Fibroblast of skin of right quadriceps (primary cell): ENCODE results near the gene MFAP3.
"Not testable (repeated sequence)": the region's sequence is repeated elsewhere in the genome, so short reads cannot be mapped to it uniquely, and the experiment has no call there.

ENCODE experiments used
- DNase-seq: peaks from one replicate; pipeline ENCODE4 v3.0.0-alpha.2; 2013

Gene MFAP3

DNA sequence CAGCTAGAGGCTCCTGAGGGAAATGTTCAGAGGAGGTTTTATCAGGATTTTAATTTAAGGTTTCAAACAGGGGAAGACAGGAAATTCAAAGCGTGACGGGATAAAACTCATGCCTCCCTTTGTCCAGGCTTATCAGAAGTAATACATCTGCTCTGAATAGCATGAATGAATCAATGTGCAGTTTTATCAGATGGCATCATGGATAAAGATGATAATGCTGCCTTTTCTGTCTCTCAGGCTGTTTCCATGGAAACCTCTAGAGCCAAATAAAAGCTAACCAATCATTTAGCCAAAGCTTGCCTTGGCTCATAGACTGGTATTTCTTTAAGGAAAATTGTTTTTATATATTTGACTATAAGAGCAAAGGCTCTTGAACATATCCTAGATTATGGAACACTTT is 16.4 kb downstream of the MFAP3 start:
- no peak for DNase-seq

DNA sequence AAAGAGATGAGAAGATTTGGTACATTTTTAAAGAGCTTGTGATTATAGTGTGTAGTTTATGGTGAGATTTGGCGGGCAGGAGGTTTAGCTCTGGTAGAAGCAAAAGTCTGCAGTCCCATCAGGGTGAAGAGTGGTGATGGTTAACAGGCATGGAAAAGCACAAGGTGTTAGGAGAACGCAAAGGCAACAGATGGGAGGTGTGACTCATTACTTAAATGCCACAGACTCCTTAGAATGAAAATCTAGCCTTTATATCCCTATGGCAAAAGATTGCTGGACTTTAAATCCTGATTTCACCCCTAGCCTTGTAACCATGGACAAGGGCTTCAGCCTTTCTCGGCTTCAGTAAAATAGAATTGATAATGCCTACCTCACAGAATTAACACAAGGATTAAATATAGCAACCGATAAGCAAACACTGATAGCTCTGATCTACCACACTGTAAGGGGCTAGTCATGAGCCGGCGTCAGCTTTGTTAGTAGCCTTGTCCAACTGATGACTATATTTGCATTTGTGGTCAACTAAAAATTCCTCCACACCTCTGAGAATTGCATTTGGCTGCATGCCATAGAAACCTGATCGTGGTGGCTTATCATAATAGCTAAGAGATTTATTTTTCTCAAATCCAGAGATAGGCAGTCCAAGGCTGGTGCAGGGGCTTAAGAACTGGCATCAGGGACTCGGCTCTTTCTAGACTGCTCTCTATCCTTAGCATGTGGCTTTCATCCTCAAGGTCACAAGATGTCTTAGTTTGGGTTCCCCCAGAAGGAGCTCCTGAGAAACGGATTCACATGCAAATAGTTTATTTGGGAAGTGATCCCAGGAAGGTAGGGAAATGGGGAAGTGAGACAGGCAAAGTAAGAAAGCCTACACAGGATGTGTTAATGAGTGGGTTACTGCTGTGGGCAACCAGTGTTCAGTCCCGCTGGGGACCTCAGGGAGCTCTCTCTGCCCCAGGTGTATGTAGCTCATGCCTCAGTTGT is 19.6 kb downstream of the MFAP3 start:
- peak; percentile 29 for DNase-seq

DNA sequence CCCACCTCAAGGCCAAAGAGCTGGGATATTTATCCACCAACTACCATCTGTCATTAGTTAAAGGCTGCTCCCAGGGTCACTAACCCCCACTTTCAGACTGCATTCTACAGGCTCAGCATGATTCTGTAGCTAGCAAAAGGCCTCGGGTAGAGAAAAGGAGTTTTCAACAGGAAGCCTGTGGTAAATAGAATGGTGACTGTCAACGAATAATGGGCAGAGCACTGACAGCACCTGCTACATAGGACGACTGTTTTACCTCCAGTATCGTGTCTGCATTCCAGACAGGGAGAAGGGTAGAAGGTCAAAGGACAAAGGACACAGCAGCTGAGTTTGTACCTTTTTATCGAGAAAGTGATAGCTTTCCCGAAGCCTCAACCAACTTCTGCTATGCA is 20.3 kb downstream of the MFAP3 start:
- no peak for DNase-seq

DNA sequence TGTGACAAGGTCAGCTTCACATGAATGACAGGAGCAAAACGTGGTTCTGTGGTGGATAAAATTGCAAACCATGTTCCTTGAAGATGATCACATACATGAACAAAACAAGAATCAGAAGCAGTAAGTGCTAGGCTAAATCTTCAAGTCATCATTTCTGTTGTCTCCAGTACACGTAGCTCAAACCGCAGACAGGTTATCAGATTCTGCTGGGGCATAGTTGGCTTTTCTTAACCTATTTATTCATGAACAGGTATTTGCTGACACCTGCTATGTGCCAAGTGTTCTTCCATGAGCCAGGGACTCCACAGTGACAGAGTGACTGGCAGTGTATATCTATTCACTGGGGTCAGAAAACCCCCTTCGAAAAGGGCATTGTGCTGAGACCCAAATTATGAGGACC is 20.8 kb downstream of the MFAP3 start:
- no peak for DNase-seq

DNA sequence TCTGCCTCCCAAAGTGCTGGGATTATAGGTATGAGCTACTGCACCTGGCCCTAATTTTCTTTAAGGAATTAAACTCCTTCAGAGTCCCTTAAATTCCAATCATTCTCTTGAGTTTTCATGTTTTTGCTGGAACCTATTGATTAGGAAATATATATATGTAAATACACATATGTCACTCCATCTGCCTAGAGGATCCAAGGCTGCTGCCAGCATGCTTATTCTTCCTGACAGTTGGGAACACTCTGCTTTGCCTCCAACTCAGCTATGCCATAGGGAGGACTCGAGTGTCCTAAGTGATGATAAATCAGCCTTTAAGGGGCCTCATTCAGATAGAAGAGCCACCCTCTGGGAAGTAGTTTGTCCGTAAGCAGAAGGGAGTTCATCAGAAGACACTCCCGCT is 21.8 kb downstream of the MFAP3 start:
- no peak for DNase-seq

DNA sequence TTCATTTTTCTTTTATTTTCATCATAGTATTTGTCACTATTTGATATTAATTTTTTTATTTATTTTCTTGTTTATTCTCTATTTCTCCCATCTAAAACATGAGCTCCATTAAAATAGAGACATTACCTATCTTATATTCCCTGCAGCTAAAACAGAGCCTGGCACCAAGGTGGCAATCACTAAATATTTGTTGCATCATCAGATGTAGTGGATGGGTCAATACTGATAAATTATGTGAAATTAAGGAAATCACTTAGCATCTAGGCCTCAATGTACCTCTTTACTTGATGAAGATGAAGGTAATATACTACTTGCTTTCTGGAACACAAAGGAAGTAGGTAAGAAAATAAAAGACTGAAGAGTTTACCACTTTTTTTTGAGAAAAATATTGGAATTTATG is 24.6 kb downstream of the MFAP3 start:
- DNase-seq: no peak

DNA sequence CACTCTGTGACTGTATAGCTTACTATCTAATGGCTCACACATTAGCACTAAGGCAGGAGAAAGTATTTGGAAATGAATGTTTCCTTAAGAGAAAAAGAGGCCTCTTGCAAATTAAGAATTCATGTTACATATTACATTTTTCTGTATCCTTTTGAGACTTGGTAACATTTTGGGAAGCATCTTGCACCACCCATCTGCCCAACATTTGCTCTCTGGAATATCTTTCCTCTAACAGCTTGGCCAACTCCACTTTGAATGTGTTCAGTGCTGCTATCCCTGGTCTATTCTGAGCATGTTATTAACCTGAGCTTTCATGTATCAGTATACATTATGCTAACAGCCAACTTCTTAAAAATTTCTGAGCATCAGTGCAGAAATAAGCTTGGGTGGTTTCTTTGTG is 27.2 kb downstream of the MFAP3 start:
- no peak for DNase-seq

DNA sequence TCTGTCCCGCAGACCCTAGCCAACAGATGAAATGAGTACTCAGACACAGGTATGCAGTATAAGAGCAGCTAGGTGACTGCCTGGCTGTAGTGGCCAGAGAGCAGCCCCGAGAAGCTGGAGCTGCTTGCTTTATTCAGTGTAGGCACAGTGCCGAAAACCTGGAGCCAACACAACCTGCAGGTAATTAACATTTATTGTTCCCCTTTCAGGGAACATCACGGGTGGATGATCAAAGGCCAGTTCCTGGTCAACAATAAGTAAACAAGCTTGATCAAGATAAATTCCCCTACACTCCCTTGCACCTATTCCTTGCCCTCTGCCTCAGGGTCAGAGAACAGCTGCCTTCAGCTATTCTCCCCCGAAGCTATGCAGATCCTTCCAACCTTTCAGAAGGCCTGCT is 31.1 kb downstream of the MFAP3 start:
- DNase-seq: not testable (repeated sequence)

DNA sequence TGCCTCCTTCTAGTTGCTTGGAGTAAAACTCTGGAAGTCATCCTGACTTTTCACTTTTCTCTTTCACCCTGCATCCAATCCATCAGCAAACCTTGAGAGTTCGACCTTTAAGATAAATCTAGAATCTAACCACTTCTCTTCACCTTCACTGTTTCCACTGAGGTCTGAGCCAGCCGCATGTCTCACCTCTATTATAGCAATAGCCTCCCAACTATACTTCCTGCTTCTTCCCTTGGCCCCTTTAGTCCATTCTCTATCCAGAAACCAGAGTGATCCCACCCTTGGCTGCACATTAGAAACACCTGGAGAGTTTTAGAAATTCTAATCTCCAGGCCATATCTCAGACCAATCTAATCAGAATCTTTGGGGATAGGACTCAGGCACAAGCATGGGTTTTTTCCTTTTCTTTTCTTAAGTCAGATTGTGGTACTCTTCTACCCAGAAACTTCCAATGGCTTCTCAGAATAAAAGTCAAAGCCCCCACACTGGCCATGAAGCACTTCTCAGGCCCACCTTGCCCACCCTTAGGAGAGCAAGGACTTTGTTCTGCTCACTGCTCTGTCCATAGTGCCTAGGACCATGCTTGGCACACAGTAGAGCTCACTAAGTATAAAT is 33.1 kb downstream of the MFAP3 start:
- DNase-seq: no peak

DNA sequence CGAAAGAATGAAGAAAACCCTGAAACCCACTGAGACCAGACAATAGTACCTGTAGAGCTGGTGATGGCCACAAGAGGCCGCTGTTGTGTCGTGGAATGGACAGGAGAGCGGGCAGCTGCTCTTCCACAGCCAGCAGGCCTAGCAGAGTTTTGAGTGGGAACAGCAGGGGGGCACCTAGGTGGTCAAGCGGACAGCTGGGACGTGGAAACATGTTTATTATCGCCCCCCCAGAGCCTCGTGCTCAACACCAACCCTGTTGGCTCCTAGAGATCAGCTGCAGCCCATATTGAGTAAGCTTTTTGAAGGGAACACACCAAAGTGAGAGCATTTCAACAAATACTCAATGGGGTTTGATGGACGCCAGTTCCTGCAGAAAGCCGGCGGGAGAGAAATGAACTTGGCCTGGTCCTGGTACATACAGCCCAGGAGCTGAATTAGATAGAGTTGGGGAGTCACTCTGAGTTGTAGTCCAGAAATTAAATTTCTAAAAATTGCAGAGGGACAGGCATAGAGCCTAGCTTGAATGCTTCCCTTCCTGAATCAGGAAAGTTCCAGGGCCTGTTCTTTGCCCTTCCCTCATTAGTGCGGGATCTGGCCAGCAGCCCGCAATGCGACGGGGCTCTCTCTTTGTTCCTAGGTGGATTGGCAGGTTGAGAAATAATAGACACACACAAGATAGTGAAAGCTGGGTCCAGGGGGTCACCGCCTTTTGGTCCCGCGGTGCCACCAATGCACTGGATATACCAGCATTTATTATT is 33.8 kb downstream of the MFAP3 start:
- DNase-seq: peak; percentile 63

DNA sequence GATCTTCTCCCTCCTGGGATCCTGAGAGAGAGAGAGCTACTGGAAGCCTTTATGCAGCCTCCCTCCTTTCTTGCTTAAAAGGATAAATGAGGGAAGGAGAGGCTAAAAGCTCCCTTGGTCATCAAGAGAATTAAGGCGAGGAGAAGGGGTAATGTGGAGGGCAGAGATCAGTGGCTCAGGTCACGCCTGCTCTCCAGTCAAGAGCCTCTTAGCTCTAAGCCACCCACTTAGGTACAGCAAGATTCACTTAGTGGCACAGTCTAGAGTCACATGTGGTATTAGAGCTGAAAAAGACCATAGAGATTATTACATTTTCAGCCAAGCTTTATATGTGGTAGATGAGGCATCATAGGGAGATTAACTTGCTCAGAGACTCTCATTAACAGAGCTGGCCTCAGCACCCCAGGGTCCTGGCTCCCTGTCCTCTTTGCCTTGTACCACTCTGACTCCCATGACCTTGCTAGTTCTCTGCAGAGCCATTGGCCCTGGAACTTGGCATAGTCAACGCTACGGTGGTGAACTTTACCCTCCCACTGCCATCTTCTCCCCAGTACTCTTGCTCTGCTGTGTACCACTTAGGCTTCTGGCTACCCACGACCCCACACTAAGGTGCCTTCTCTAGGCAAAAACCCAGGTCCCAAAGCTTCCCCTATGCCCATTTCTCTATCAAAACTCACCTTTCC is 37.6 kb downstream of the MFAP3 start:
- no peak for DNase-seq

DNA sequence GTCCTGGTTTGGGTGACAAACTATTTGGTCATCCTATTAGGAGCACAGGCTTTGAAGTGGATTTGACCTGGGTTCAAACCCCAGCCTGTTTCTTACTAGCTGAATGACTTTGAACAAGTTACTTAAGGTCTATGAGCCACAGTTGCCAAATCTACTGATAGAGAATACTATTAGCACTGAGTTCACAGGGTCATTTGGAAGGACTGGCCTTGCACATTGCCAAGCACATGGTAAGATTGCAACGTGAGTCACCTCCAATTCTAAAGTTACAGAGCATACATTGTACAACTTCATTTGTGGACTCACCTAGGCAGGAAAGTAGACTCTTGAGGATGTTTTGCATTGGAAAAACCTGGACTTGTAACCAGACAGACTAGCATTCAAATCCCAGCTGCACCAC is 38.9 kb downstream of the MFAP3 start:
- peak; percentile 7 for DNase-seq

DNA sequence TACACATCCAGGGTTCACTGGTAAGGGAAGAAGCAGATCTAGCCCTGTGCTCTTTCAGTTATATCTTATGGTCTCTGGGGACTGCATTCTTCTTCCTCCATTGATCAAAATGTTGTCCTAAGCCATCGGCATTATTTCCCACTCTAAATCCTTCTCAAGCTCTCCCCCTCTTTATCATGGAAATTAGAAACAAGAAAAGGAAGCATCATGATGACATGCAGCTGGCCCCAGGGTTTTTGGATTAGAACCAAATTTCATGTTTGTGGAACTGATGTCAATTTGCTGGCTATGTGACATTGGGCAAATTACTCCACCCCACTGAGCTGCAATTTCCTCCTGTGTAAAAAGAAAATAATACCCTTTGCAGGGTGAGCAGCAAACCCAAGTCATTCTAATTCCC is 39.5 kb downstream of the MFAP3 start:
- no peak for DNase-seq

DNA sequence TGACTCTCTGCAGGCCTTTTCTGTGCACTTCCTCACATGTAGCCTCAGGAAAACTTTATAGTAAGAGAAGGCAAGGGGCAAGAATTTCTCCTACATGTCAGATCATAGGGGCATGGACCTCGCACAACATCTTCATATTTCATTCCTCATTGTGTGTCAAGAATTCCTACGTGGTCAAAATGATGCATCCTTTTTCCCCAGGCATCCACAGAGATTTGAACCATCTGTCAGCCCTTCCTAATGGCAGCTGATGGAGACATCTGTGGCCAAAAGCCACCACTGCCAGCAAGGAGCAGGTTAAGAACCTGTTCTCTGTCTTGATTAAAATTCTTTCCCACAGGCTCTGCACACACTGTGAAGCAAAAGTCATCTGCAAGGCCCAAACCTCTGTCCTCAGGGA is 42.5 kb downstream of the MFAP3 start:
- no peak for DNase-seq

DNA sequence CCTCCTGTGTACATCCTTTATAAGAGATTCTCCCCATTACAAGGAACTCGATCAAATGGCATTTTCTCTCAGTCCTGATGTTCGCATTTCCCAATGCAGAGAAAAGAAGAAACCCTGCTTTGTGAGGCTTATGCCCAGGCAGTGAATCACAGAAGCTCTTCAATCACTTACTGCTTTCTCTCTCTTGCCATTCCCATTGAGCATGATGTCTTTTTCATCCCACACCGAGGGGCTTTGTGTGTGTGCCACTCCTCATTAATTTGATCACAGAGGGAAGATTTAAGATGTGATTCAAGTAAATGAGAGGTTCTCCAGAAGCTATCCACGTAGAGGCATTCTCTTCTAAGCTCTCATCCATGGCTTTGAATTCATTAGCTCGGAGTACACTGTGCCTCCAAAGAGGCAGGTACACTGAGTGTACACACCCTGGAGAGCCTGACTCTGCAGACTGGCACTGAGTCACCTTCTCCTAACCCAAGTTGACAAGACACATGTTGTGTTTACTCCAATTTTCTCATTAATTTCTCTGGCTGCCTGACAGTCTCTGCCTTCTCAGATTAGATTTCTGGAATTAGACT is 45.4 kb downstream of the MFAP3 start:
- DNase-seq: no peak

DNA sequence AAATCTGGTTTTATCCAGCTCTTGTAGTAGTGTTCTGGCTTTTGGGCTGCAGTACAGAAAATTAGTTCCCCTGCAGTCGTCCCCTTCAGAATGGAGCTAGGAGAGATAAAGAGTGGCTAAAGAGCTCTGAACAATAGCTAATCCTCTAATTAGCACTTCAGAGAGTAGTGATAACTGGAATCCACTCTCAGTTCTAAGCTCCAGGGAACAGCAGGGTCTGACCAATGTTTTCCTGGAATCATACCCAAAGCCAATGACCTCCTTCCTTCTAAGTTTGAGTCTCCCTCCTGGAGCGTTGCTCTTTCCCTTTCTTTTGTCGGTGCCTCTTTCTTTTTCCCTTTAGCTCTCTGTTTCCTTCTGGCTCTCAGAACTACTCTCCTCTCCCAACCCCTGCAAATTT is 47.4 kb downstream of the MFAP3 start:
- no peak for DNase-seq

DNA sequence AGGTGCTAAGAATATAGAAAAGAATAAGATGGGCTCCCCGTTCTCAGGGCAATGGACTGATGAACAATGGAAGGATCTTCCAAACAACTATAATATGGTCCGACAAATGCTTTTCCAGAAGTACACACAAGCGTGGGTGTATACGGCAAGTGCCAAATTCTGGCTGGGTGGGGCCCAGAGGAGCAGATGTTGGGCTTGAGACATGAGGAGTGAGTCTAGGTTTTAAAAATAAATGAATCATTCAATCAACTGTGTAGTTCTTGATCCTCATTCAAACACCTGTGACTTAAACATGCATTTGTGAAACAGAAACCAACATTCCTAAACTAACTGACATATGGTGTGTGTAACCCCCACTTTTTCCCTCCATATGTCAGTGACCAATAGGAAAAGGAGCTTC is 47.9 kb downstream of the MFAP3 start:
- peak; percentile 10 for DNase-seq

DNA sequence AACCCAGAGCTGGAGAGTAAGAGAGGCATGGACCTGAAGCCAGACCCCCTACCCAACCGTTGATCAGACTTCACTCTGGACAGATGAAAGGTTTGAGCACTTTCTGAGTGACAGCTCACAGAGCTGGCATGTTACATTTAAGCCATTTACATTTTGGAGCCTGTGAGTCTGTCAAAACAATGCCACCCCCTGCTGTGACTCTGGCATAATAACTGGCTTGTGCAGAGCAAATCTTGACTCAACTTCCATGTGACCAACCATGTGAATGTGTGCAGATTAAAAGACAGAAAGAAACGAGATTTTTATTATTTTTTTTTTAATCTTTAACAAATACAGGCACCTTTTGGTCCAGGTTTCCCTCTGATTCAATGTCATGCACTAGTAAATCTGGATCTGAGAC is 48.5 kb downstream of the MFAP3 start:
- DNase-seq: peak; percentile 43

DNA sequence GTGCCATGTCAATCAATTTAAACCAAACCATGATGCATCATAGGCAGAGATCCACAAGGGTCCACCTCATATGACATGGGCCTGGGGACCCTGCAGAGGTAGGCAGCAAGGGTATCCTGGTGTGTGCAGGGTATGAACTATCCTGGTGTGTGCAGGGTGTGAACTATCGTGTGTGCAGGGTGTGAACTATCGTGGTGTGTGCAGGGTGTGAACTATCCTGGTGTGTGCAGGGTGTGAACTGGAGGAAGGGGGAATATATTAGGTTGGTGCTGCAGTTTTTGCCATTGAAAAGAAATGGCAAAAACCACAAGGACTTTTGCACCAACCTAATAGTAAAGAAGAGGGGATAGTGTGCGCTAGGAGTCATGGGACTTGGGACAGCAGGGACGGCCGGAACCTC is 50.0 kb downstream of the MFAP3 start:
- DNase-seq: no peak

DNA sequence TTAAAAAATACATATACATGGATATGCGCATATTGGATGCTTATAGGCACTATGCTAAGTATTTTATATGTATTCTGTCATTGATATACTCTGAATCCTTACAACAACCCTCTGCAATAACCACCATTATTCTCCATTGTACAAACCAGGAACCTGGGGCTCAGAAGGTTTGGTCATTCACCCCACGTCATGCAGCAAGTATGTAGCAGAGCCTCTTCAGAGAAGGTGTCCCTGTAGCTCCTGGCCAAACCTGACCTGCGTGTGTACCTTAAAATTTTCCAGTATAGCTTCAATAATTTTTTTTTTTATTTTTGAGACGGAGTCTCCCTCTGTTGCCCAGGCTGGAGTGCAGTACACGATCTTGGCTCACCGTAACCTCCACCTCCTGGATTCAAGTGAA is 51.9 kb downstream of the MFAP3 start:
- DNase-seq: no peak

DNA sequence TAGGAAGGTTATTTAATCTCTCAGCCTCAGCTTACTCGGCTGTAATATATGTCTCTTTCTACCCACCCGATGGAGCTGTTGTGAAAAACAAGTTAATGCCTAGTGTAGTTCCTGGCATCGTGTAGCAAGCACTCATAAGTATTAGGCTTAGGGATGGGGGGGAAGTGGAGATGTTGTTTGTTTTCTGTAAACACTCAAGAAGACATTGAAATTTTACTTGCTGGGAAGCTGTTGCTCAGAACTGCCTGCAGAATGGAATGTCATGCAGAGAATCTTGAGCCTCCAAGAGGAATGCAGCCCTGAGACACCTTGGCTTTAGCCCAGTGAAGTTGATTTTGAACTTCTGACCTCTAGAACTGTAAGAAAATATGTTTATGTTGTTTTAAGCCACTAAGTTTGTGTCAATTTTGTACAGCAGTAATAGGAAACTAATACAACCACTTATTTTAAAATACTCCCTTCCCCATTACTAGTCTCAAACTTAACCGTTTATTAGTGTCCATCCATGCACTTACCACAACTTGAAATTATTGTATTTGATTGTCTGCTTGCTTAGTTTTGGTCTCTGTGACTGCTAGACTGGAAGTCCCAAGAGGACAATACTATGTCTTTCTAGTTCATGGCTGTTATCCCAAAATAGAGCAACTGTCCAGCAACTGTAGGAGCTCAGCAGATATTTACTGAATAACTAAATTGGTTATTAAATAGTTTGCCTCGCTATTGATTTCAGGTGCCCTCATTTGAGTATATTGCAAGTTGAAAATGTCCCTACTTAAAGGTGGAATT is 53.8 kb downstream of the MFAP3 start:
- peak; percentile 55 for DNase-seq

DNA sequence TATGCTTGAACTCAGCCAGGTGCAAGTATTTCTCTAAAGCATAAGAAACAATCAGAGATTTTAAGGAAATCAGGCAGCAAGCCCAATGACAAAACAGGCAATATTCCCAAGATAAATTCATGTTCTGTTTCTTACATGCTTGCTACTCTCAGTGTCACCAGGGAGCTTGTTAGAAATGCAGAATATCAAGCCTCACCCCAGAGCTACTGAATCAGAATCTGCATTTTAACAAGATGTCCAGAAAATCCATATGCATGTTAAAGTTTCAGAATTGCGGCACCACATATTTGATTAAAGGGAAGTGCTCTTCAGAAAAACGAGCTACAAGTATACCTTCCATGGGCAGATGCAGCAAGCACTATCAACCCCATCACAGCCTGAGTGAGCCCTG is 54.4 kb downstream of the MFAP3 start:
- no peak for DNase-seq
